Skin epidermis (tissue), 12 donors: ENCODE results near the gene DENND1A.

ENCODE experiments used
- H3K27ac ChIP-seq, 21 experiments: fragments of 200-600 bp; sonication (generic) in 11 of 21; one replicate each; pipeline ENCODE4 v1.5.0; 2020; ENCODE audit warnings: mild to moderate bottlenecking in 3 of 21, inconsistent platforms in 2 of 21, moderate library complexity in 2 of 21
- H3K4me3 ChIP-seq, 7 experiments: fragments of 200-600 bp; sonication (generic) in 2 of 7; one replicate each; pipeline ENCODE4 v1.5.0; 2020; ENCODE audit warnings: inconsistent platforms in 2 of 7, mild to moderate bottlenecking in 2 of 7, moderate library complexity in 1 of 7

Gene DENND1A

GRCh38 chr9:123789554-123790292 is 140.2 kb downstream of the DENND1A start:
- H3K4me3 ChIP-seq = no peak overlapping the region
- H3K27ac ChIP-seq = no peak overlapping the region

GRCh38 chr9:123787416-123787815 is 142.5 kb downstream of the DENND1A start:
- H3K4me3 ChIP-seq = no peak overlapping the region
- H3K27ac ChIP-seq = no peak overlapping the region

GRCh38 chr9:123784518-123784917 is 145.4 kb downstream of the DENND1A start:
- H3K4me3 ChIP-seq = no peak overlapping the region
- H3K27ac ChIP-seq = peak overlapping the region in 1 of 21 experiments; percentile 16

GRCh38 chr9:123778232-123778902 is 151.6 kb downstream of the DENND1A start:
- no peak overlapping the region for H3K4me3 ChIP-seq
- H3K27ac ChIP-seq = no peak overlapping the region

GRCh38 chr9:123776708-123777537 is 153.0 kb downstream of the DENND1A start:
- H3K4me3 ChIP-seq = no peak overlapping the region
- no peak overlapping the region for H3K27ac ChIP-seq

- Histone ChIP-seq H3K27ac (no peak overlapping the region), H3K4me3 (no peak overlapping the region)
These were observed 154.3 kb downstream of the DENND1A start for GRCh38 chr9:123775289-123776284.

GRCh38 chr9:123773783-123774182 is 156.1 kb downstream of the DENND1A start:
- Histone ChIP-seq H3K27ac (no peak overlapping the region), H3K4me3 (no peak overlapping the region)

- Histone ChIP-seq H3K27ac (no peak overlapping the region), H3K4me3 (no peak overlapping the region)
These were observed 157.0 kb downstream of the DENND1A start for GRCh38 chr9:123772967-123773366.

GRCh38 chr9:123772374-123772773 is 157.6 kb downstream of the DENND1A start:
- Histone ChIP-seq H3K27ac (no peak overlapping the region), H3K4me3 (no peak overlapping the region)

- H3K27ac ChIP-seq = no peak overlapping the region
These were observed 158.2 kb downstream of the DENND1A start for GRCh38 chr9:123771690-123772089.

GRCh38 chr9:123769719-123770118 is 160.2 kb downstream of the DENND1A start:
- H3K4me3 ChIP-seq = no peak overlapping the region
- H3K27ac ChIP-seq = no peak overlapping the region

More at GRCh38 chr9:123771690-123772089, 158.2 kb downstream of the DENND1A start:
- H3K4me3 ChIP-seq = no peak overlapping the region

GRCh38 chr9:123763910-123764588 is 165.9 kb downstream of the DENND1A start:
- Histone ChIP-seq H3K4me3 (no peak overlapping the region), H3K27ac (no peak overlapping the region)

- H3K4me3 ChIP-seq = no peak overlapping the region
- no peak overlapping the region for H3K27ac ChIP-seq
These were observed 167.9 kb downstream of the DENND1A start for GRCh38 chr9:123761905-123762605.

- H3K4me3 ChIP-seq = no peak overlapping the region
- no peak overlapping the region for H3K27ac ChIP-seq
These were observed 172.0 kb downstream of the DENND1A start for GRCh38 chr9:123757960-123758359.

GRCh38 chr9:123757547-123757946 is 172.4 kb downstream of the DENND1A start:
- no peak overlapping the region for H3K4me3 ChIP-seq

GRCh38 chr9:123756484-123757106 is 173.3 kb downstream of the DENND1A start:
- Histone ChIP-seq H3K4me3 (no peak overlapping the region), H3K27ac (no peak overlapping the region)

More at GRCh38 chr9:123757547-123757946, 172.4 kb downstream of the DENND1A start:
- no peak overlapping the region for H3K27ac ChIP-seq

GRCh38 chr9:123753669-123754258 is 176.2 kb downstream of the DENND1A start:
- no peak overlapping the region for H3K4me3 ChIP-seq
- no peak overlapping the region for H3K27ac ChIP-seq
